Rectal smooth muscle tissue (tissue), 1 donor: Measurements from ENCODE around the gene GPRC6A.

ENCODE experiments used
- H3K27ac ChIP-seq: one replicate; pipeline ENCODE4 v1.7.0; 2013; ENCODE audit warnings: low read depth, low read length, inconsistent platforms
- H3K27me3 ChIP-seq: one replicate; pipeline ENCODE4 v1.7.0; 2013; ENCODE audit warnings: low read length; ENCODE audit not compliant: control insufficient read depth, insufficient read depth
- H3K36me3 ChIP-seq: one replicate; pipeline ENCODE4 v1.7.0; 2013; ENCODE audit warnings: low read length; ENCODE audit not compliant: control insufficient read depth, insufficient read depth
- H3K4me1 ChIP-seq: one replicate; pipeline ENCODE4 v1.7.0; 2013; ENCODE audit warnings: low read length; ENCODE audit not compliant: control insufficient read depth, insufficient read depth
- H3K4me3 ChIP-seq: one replicate; pipeline ENCODE4 v1.7.0; 2013; ENCODE audit warnings: low read length
- H3K9ac ChIP-seq: one replicate; pipeline ENCODE4 v1.7.0; 2013; ENCODE audit warnings: low read length

GPRC6A gene, protein sequence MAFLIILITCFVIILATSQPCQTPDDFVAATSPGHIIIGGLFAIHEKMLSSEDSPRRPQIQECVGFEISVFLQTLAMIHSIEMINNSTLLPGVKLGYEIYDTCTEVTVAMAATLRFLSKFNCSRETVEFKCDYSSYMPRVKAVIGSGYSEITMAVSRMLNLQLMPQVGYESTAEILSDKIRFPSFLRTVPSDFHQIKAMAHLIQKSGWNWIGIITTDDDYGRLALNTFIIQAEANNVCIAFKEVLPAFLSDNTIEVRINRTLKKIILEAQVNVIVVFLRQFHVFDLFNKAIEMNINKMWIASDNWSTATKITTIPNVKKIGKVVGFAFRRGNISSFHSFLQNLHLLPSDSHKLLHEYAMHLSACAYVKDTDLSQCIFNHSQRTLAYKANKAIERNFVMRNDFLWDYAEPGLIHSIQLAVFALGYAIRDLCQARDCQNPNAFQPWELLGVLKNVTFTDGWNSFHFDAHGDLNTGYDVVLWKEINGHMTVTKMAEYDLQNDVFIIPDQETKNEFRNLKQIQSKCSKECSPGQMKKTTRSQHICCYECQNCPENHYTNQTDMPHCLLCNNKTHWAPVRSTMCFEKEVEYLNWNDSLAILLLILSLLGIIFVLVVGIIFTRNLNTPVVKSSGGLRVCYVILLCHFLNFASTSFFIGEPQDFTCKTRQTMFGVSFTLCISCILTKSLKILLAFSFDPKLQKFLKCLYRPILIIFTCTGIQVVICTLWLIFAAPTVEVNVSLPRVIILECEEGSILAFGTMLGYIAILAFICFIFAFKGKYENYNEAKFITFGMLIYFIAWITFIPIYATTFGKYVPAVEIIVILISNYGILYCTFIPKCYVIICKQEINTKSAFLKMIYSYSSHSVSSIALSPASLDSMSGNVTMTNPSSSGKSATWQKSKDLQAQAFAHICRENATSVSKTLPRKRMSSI

GRCh38 chr6:116828983-116829382, at the start of gene GPRC6A:
GPRC6A (minus strand) TSS chr6:116829083; CDS start chr6:116829013, 70 bp downstream.
- Histone ChIP-seq H3K27me3 (no peaks in the 10 kb centered on the region), H3K36me3 (no peaks in the 10 kb centered on the region), H3K27ac (no peak within 1 kb of the TSS), H3K9ac (no peak within 1 kb of the TSS), H3K4me1 (no peaks in the 10 kb centered on the region), H3K4me3 (no peak within 1 kb of the TSS)

DNA sequence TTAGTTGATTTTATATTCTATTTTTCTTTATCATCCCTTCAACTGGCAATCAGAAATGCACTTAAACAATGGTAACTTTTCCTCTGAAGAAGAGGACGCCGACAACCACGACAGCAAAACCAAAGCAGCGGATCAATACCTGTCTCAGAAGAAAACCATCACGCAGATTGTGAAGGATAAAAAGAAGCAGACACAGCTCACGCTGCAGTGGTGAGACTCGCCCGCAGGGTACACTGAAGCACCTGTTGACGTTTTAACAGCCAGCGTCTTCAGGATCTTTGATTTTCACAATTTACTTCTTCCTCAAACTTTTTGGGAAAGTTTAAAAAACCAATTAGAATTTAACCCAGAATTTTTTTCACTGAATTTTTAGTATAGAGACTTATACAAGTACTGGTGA, 48.9 kb upstream of the GPRC6A start:
- H3K9ac ChIP-seq, result no peak overlapping the region
- H3K36me3 ChIP-seq, result no peaks in the 10 kb centered on the region
- peaks cover 8% of the 10 kb centered on the region for H3K27me3 ChIP-seq
- H3K27ac ChIP-seq, result no peak overlapping the region
- no peaks in the 10 kb centered on the region for H3K4me1 ChIP-seq
- no peak overlapping the region for H3K4me3 ChIP-seq

DNA sequence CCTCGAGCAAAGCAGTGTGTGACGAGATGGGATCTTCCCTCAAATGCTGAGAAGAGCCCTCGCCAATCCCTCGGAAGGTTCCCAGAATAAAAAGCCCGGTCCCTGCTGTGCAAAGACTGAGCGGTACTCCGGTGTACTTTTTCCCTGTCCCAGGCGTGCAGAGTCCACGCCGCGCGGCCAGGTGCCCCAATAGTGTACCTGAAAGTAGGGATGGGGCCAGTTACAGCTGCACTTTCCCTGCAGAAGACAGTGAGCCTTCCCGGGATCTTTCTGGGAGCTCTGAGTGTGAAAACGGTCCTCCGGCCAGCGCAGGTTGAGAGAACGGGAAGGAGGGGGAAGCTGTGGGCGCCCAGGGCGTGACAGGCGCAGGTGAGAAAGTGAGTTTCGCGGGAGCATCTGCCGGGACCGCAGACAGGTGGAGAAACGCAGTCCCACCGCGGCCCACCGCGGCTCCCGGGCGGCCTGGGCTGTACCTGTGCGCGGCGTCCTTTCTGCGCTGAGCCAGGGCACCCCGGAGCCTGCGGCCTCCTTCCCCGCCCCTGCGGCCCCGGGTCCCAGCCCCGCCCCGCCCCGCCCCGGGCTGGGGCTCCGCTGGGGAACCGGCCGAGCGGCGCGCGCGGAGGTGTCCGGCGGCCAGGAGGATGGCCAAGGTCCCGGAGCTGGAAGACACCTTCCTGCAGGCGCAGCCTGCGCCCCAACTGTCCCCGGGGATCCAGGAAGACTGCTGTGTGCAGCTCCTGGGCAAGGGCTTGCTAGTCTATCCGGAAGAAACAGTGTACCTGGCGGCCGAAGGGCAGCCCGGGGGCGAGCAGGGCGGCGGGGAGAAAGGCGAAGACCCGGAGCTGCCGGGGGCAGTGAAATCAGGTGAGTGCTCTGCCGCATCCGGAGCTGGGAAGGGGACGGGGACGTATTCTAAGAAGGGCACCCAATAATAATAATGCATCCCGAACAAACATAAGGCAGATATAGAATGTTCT, 48.0 kb upstream of the GPRC6A start, which contains the start of gene RFX6:
TSS of gene RFX6 (plus strand) at position 608 of the 977 bp plus-strand sequence. CDS start at position 642, 34 bp downstream.
- Histone ChIP-seq H3K4me1 (no peaks in the 10 kb centered on the region), H3K36me3 (no peaks in the 10 kb centered on the region), H3K4me3 (no peak within 1 kb of the TSS), H3K9ac (no peak within 1 kb of the TSS), H3K27me3 (peaks cover 8% of the 10 kb centered on the region), H3K27ac (no peak within 1 kb of the TSS)

GRCh38 chr6:116876107-116876506, 47.2 kb upstream of the GPRC6A start:
- no peaks in the 10 kb centered on the region for H3K36me3 ChIP-seq
- H3K27ac ChIP-seq, result no peak overlapping the region
- H3K9ac ChIP-seq, result no peak overlapping the region
- H3K27me3 ChIP-seq, result peaks cover 8% of the 10 kb centered on the region
- H3K4me1 ChIP-seq, result no peaks in the 10 kb centered on the region
- no peak overlapping the region for H3K4me3 ChIP-seq

DNA sequence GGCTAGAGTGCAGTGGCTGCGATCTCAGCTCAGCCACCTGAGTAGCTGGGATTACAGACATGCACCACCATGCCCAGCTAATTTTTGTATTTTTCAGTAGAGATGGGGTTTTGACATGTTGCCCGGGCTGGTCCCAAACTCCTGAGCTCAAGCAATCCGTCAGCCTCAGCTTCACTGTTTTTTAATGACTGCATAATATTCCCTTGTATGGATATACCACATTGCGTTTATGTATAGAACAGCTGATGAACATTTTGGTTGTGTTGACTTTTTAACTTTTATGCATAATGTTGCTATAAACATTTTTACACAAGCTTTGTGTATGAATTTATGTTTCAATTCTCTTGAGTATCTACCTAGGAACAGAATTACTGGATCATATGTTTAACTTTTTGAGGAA, 43.9 kb upstream of the GPRC6A start:
- H3K4me3 ChIP-seq, result no peak overlapping the region
- peaks cover 7% of the 10 kb centered on the region for H3K27me3 ChIP-seq
- no peak overlapping the region for H3K9ac ChIP-seq
- no peaks in the 10 kb centered on the region for H3K36me3 ChIP-seq
- H3K4me1 ChIP-seq, result no peaks in the 10 kb centered on the region
- H3K27ac ChIP-seq, result no peak overlapping the region

DNA sequence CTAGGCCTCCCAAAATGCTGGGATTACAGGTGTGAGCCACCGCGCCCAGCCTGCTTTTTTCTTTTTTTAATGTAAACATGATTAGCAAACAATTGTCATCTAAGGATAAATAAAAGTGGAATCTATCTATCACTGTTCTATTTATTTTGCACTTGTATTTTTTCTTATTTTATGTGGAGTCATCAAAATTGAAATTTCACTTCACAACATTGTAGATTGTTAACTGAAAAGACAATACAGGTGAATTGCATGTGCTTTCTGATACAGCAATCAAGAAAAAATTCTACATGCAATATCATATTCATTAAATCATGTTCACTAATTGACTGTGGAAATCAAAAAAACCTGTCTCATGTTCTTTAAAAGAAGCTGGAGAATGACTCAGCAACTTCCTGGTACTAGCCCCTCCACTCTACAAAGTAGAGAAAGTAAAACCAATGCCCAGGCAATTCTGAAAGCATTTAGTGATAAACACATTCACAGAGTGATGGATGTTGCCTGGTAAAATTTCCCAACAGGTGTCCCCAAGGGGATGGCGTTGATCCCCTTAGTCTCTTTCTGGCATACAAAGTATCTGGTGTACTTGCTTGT, 37.5 kb upstream of the GPRC6A start:
- H3K36me3 ChIP-seq, result no peaks in the 10 kb centered on the region
- H3K4me3 ChIP-seq, result no peak overlapping the region
- H3K9ac ChIP-seq, result no peak overlapping the region
- no peaks in the 10 kb centered on the region for H3K27me3 ChIP-seq
- H3K4me1 ChIP-seq, result no peaks in the 10 kb centered on the region
- H3K27ac ChIP-seq, result no peak overlapping the region

GRCh38 chr6:116859264-116859663, 30.4 kb upstream of the GPRC6A start:
- no peak overlapping the region for H3K9ac ChIP-seq
- H3K27ac ChIP-seq, result no peak overlapping the region
- no peaks in the 10 kb centered on the region for H3K4me1 ChIP-seq
- H3K4me3 ChIP-seq, result no peak overlapping the region
- H3K27me3 ChIP-seq, result no peaks in the 10 kb centered on the region
- no peaks in the 10 kb centered on the region for H3K36me3 ChIP-seq

DNA sequence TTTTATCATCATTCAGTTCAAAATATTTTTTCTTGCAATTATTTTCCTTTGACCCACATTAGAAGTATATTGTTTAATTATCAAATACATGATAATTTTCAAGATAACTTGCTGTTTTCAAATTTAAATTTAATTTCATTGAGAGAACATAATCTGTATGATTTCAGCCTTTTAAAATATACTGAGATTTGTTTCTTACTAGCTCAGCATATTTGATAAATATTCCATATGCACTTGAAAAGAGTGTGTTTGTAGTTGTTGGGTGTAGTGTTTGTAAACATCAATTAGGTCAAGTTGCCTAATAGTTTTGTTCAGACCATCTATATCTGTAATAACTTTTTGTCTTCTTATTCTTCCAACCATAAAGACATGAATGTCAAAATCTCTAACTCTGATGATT, 29.2 kb upstream of the GPRC6A start:
- Histone ChIP-seq H3K4me3 (no peak overlapping the region), H3K9ac (no peak overlapping the region), H3K27ac (no peak overlapping the region), H3K4me1 (no peaks in the 10 kb centered on the region), H3K36me3 (no peaks in the 10 kb centered on the region), H3K27me3 (no peaks in the 10 kb centered on the region)

DNA sequence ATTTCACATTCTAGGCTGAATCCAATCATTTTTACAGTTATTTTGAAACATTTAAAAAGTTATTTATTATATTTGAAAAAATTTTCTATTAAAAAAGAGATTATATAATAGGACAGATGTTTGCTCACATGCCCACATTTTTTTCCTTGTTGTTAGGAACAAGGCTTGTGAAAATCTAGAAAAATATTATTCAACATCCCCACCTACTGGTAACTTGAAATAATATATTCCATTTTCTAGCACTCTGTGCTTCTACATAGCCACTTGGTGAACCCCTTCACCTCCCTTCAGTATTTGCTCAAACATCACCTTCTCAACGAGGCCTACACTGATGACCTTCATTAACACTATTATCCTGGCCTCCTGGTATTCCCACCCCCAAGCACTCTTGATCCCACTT, 18.3 kb upstream of the GPRC6A start:
- H3K4me1 ChIP-seq, result no peaks in the 10 kb centered on the region
- H3K36me3 ChIP-seq, result no peaks in the 10 kb centered on the region
- H3K27me3 ChIP-seq, result no peaks in the 10 kb centered on the region
- H3K9ac ChIP-seq, result no peak overlapping the region
- H3K4me3 ChIP-seq, result no peak overlapping the region
- H3K27ac ChIP-seq, result no peak overlapping the region

- Histone ChIP-seq H3K4me1 (no peaks in the 10 kb centered on the region), H3K36me3 (no peaks in the 10 kb centered on the region), H3K9ac (no peak overlapping the region), H3K27ac (no peak overlapping the region), H3K4me3 (no peak overlapping the region), H3K27me3 (no peaks in the 10 kb centered on the region)
Measured at GRCh38 chr6:116842459-116842858, 13.6 kb upstream of the GPRC6A start.

DNA sequence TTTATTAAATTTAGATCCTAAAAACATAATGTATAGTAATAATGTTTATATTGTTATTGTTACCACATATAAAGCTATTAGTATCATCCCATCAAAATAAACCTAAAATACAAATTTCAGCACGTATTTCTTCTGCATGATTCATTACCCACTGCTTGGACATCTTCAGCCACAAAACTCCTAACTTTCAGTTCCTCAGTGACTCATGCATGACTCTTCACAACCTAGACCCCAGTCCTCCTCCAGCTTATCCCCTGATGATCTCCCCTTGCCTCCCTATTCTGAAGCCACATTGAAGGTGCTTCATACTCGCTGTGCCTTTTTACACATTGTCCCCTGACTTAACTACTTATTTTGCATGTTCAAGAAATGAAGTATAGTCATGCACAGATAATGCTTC, 11.2 kb upstream of the GPRC6A start:
- H3K36me3 ChIP-seq, result no peaks in the 10 kb centered on the region

More for the DNA sequence above, 11.2 kb upstream of the GPRC6A start:
- Histone ChIP-seq H3K4me1 (no peaks in the 10 kb centered on the region), H3K27me3 (no peaks in the 10 kb centered on the region), H3K27ac (no peak overlapping the region), H3K9ac (no peak overlapping the region), H3K4me3 (no peak overlapping the region)
